Duodenal mucosa (tissue), 2 donors: ENCODE measurements around the gene MTM1.
A peak's percentile ranks its signal among the peaks of the same experiment; 100 is the strongest.

Experiments
- H3K27ac ChIP-seq: one replicate; pipeline ENCODE4 v1.7.0; 2013; ENCODE audit warnings: low read depth, low read length
- H3K27me3 ChIP-seq, 2 donors: one replicate each; pipeline ENCODE4 v1.7.0; 2013; ENCODE audit warnings: low read length in 2 of 2, control low read depth in 1 of 2; ENCODE audit not compliant: insufficient read depth in 2 of 2, control insufficient read depth in 1 of 2
- H3K36me3 ChIP-seq, 2 donors: one replicate each; pipeline ENCODE4 v1.7.0; 2013; ENCODE audit warnings: low read length in 2 of 2, control low read depth in 1 of 2; ENCODE audit not compliant: insufficient read depth in 2 of 2, control insufficient read depth in 1 of 2
- H3K4me1 ChIP-seq, 2 donors: one replicate each; pipeline ENCODE4 v1.7.0; 2013; ENCODE audit warnings: low read length in 2 of 2, control low read depth in 1 of 2; ENCODE audit not compliant: insufficient read depth in 2 of 2, control insufficient read depth in 1 of 2
- H3K4me3 ChIP-seq, 2 donors: one replicate each; pipeline ENCODE4 v1.7.0; 2013; ENCODE audit warnings: low read length in 2 of 2, low read depth in 1 of 2
- H3K9ac ChIP-seq, 2 donors: one replicate each; pipeline ENCODE4 v1.7.0; 2013; ENCODE audit warnings: low read length in 2 of 2, low read depth in 1 of 2
- H3K9me3 ChIP-seq, 2 donors: one replicate each; pipeline ENCODE4 v1.7.0; 2013; ENCODE audit warnings: low read length in 2 of 2, control low read depth in 1 of 2; ENCODE audit not compliant: control insufficient read depth in 1 of 2

Gene MTM1

GRCh38 chrX:150548684-150549083, 19.7 kb upstream of the MTM1 start:
- Histone ChIP-seq H3K9ac (no peak overlapping the region), H3K4me3 (no peak overlapping the region), H3K9me3 (no peaks in the 10 kb centered on the region), H3K27me3 (no peaks in the 10 kb centered on the region), H3K36me3 (no peaks in the 10 kb centered on the region), H3K4me1 (peaks cover 13% of the 10 kb centered on the region in 2 donors), H3K27ac (no peak overlapping the region)

- Histone ChIP-seq H3K27me3 (no peaks in the 10 kb centered on the region), H3K4me1 (peaks cover 9 to 11% of the 10 kb centered on the region in 2 donors), H3K9ac (no peak overlapping the region), H3K36me3 (no peaks in the 10 kb centered on the region), H3K27ac (no peak overlapping the region), H3K4me3 (no peak overlapping the region), H3K9me3 (no peaks in the 10 kb centered on the region)
Observed at GRCh38 chrX:150551963-150552362, 16.5 kb upstream of the MTM1 start.

- Histone ChIP-seq H3K36me3 (no peaks in the 10 kb centered on the region), H3K27ac (no peak overlapping the region), H3K4me3 (no peak overlapping the region), H3K27me3 (no peaks in the 10 kb centered on the region), H3K9ac (no peak overlapping the region), H3K9me3 (no peaks in the 10 kb centered on the region), H3K4me1 (no peaks in the 10 kb centered on the region)
Observed at GRCh38 chrX:150558424-150558823, 10.0 kb upstream of the MTM1 start.

DNA sequence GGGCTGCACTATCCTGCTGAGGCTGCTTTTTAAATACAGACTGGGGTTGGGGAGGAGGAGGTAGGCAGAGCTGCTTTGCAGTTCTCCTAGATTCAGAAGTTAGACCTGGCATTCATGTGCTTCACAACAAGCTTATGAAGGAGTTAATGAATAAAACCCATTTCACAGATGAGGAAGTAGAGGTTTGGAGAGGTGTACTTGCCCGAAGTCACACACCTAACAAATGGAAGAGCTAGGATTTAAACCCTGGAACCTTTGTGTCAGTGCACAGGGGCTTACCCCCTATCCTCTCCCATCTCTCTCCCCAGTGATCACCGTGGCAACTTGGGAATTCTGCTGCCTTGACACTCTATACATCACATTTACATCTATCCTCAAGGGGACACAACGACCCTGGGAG, 3.6 kb upstream of the MTM1 start:
- no peak overlapping the region for H3K27ac ChIP-seq
- H3K27me3 ChIP-seq: no peaks in the 10 kb centered on the region
- H3K4me1 ChIP-seq: peaks cover 2 to 3% of the 10 kb centered on the region in 2 donors
- H3K36me3 ChIP-seq: no peaks in the 10 kb centered on the region
- H3K9me3 ChIP-seq: no peaks in the 10 kb centered on the region
- H3K9ac ChIP-seq: no peak overlapping the region
- H3K4me3 ChIP-seq: no peak overlapping the region

DNA sequence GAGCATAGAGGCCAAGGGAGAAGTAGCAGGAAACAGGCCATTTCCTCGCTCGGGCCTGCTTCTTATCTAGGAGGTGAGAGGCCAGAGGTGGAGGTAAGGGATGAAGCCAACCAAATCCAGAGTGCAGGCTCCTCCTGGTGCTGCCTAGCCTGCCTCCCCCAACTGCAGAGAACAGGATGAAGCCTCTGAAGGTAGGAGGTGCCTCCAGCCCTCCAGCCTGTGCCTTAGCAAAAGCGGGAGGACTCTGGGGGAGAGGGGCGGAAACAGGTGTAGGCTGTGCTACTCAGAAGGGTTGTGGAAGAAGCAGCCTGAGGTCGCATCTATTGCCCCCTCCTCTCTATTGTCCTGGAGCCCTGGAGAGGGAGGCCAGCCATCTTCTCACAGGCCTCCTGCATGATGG, 2.9 kb upstream of the MTM1 start:
- H3K36me3 ChIP-seq: no peaks in the 10 kb centered on the region
- no peaks in the 10 kb centered on the region for H3K9me3 ChIP-seq
- H3K9ac ChIP-seq: no peak overlapping the region
- H3K27me3 ChIP-seq: no peaks in the 10 kb centered on the region
- no peak overlapping the region for H3K4me3 ChIP-seq
- H3K4me1 ChIP-seq: peaks cover 3 to 11% of the 10 kb centered on the region in 2 donors
- H3K27ac ChIP-seq: no peak overlapping the region

- H3K36me3 ChIP-seq: no peaks in the 10 kb centered on the region
- H3K9me3 ChIP-seq: no peaks in the 10 kb centered on the region
- H3K9ac ChIP-seq: no peak overlapping the region
- H3K4me3 ChIP-seq: no peak overlapping the region
- no peaks in the 10 kb centered on the region for H3K27me3 ChIP-seq
- no peak overlapping the region for H3K27ac ChIP-seq
- peaks cover 3 to 15% of the 10 kb centered on the region in 2 donors for H3K4me1 ChIP-seq
Observed at GRCh38 chrX:150566734-150567182, 1.7 kb upstream of the MTM1 start.

GRCh38 chrX:150567645-150568319, 639 bp upstream of the MTM1 start:
- H3K4me1 ChIP-seq: peaks cover 11 to 25% of the 10 kb centered on the region in 2 donors
- H3K9ac ChIP-seq: no peak overlapping the region
- no peaks in the 10 kb centered on the region for H3K9me3 ChIP-seq
- H3K4me3 ChIP-seq: peak overlapping the region; percentile 48 to 50
- no peaks in the 10 kb centered on the region for H3K36me3 ChIP-seq
- H3K27me3 ChIP-seq: no peaks in the 10 kb centered on the region
- H3K27ac ChIP-seq: no peak overlapping the region

DNA sequence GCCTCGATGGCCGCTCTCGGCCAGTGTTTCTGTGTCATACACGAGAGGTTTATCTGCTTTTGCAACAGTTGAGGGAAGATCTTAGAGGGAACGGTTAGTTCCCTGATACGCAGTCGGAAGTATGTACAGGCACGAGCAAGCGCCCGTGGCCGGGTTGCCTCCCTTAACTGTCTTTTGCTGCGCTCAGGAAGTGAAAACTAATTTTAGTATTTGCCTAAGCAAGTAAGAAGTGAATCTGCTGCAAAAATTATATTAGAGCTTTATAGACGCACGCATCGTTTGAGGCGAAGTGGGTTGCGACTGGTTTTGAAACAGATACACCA, 695 bp downstream of the MTM1 start:
- H3K27me3 ChIP-seq: no peaks in the 10 kb centered on the region
- H3K36me3 ChIP-seq: no peaks in the 10 kb centered on the region
- H3K27ac ChIP-seq: peak overlapping the region; percentile 89
- peak overlapping the region; percentile 60 for H3K9ac ChIP-seq
- no peaks in the 10 kb centered on the region for H3K9me3 ChIP-seq
- peaks cover 24 to 36% of the 10 kb centered on the region in 2 donors for H3K4me1 ChIP-seq
- peak overlapping the region; percentile 59 to 73 for H3K4me3 ChIP-seq

- Histone ChIP-seq H3K9me3 (no peaks in the 10 kb centered on the region), H3K27ac (no peak overlapping the region), H3K4me1 (peaks cover 24 to 39% of the 10 kb centered on the region in 2 donors), H3K9ac (peak overlapping the region in 1 of 2 donors; percentile 51), H3K4me3 (peak overlapping the region; percentile 36 to 59), H3K36me3 (no peaks in the 10 kb centered on the region), H3K27me3 (no peaks in the 10 kb centered on the region)
Observed at GRCh38 chrX:150570512-150570911, 2.1 kb downstream of the MTM1 start.

- Histone ChIP-seq H3K9me3 (no peaks in the 10 kb centered on the region), H3K36me3 (no peaks in the 10 kb centered on the region), H3K4me3 (peak overlapping the region in 1 of 2 donors; percentile 3), H3K27ac (no peak overlapping the region), H3K9ac (no peak overlapping the region), H3K4me1 (peaks cover 24 to 47% of the 10 kb centered on the region in 2 donors), H3K27me3 (no peaks in the 10 kb centered on the region)
Observed at GRCh38 chrX:150572206-150572605, 3.8 kb downstream of the MTM1 start.
